GM10266 (cell line): ENCODE data around the gene PLCB1.

ENCODE experiments used
- DNase-seq: peaks from one replicate; pipeline ENCODE4 v3.0.0; 2012; ENCODE audit errors: extremely low spot score
- TF ChIP-seq, protein P1 (sequence below): IDR thresholded peaks from 2 replicates; pipeline ENCODE4 v1.5.1; 2012; ENCODE audit warnings: mild to moderate bottlenecking, low read depth; ENCODE audit not compliant: control insufficient read depth, insufficient read depth; ENCODE audit errors: missing control alignments

PLCB1 gene

DNA sequence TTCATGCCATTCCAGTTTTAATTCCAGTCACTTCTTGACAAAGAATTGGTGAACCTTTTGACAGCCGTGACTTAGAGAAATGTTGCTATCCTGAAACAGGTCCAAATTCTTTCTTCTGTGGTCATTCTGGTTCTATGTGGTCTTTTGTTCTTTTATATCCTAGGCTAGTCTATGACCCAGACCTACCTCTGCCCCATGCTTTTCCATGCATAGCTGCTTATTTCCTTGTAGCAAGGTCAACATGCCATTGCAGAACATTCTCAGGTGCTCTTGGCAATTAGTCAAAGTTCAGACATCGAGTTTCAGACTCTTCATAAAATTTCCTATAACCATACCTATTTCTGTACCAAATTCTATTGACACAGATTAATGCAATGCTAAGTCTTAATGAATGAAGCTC, 202.6 kb downstream of the PLCB1 start:
- DNase-seq, result no peak
- TF ChIP-seq, protein P1, sequence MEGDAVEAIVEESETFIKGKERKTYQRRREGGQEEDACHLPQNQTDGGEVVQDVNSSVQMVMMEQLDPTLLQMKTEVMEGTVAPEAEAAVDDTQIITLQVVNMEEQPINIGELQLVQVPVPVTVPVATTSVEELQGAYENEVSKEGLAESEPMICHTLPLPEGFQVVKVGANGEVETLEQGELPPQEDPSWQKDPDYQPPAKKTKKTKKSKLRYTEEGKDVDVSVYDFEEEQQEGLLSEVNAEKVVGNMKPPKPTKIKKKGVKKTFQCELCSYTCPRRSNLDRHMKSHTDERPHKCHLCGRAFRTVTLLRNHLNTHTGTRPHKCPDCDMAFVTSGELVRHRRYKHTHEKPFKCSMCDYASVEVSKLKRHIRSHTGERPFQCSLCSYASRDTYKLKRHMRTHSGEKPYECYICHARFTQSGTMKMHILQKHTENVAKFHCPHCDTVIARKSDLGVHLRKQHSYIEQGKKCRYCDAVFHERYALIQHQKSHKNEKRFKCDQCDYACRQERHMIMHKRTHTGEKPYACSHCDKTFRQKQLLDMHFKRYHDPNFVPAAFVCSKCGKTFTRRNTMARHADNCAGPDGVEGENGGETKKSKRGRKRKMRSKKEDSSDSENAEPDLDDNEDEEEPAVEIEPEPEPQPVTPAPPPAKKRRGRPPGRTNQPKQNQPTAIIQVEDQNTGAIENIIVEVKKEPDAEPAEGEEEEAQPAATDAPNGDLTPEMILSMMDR, result no peak

- DNase-seq, result no peak
- TF ChIP-seq, protein P1, result no peak
Measured at GRCh38 chr20:8335059-8335458, 203.0 kb downstream of the PLCB1 start.

DNA sequence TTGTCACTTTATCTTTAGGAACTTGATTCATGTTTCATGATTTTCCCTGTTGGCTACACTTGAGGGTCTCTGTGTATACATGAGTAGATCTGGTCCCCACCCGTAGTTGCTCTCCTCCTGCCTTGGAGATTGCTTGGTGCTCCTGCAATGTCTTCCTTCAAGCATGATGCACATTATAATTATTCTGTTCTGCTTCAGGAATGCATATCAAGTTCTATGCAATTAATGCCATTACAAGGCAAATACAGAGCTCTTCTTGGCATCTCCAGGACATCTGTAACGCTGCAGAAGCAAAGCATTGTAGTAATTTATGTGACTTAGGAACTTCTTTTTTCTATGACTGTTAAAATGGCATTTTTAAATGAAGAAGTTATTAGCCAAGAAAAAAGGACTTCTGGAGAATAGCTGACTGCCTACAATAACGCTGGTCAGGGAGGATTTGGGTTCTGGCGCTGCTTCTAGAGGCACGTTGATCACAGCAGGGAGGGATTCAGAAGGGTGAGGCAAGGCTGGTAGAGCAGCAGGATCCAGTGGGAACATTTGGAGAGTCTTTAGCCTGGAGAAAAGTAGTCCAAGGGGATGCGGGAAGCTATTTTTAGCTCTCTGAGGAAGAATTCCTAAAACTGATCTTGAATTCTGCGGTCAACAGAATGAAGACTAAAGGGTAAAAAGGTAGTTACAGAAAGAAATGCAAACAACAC, 203.6 kb downstream of the PLCB1 start:
- TF ChIP-seq, protein P1, result no peak
- no peak for DNase-seq

GRCh38 chr20:8339349-8339748, 207.3 kb downstream of the PLCB1 start:
- TF ChIP-seq, protein P1, result no peak
- DNase-seq, result no peak

DNA sequence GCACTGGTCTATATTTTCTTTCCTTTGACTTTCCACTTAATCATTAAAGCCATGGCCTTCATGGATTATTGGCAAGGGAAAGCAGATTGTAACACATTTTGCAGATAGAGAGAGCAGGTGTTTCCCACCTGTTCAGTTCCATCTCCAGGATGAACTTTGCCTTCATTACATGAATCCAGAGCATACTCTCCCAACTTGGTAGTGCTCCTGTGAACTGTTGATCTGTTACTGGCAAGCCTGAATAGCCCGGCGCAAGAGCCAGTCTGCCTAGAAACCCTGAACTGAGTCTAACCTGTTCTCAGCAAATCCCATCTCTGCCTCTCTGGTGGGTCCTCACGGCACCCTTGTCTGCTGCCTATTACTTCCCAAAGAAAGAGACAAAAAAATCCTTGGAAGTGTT, 210.3 kb downstream of the PLCB1 start:
- TF ChIP-seq, protein P1, result no peak
- DNase-seq, result no peak

DNA sequence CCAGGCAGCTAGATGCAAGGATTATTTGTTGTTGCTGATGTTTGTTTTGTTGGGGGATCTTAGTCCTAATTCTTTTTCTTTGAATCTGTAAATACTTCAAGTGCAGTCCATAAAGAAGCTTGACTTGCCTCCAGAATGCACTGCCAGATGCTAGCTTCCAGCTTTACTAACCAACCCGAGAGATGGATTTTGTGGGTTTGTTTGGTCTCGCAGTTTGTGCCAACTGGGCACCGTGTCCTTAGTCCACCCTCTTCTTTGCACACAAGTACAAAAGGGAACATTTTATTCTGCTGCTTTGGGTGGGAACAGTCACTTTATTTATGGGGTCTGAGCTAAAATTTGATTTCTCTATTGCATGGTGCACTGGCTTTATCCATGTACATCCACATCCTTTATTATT, 212.0 kb downstream of the PLCB1 start:
- TF ChIP-seq, protein P1, result no peak
- no peak for DNase-seq

DNA sequence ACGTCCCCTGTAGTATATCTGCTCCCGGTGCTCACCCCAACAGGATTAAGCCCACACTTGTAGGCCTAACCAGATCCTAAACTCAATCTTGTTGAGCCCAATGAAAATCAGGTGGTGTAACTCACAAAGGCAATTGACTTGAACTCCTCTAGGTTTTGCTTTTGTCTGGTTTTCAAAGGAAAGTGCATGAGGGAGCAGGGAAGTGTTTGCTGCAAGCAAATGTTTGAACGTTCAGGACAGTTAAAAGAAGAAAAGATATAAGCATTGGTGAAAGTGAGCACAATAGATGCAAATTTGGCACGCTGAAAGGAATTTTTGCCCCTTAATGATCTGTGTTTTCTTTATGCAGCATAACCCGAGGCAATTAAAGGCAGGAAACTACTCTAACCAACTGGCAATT, 212.6 kb downstream of the PLCB1 start:
- DNase-seq, result no peak
- TF ChIP-seq, protein P1, result no peak
